ENCODE measurements around the gene KAZALD1.

The KAZALD1 gene

GRCh38 chr10:101031128-101031795, 30.5 kb upstream of the KAZALD1 start, which contains the start of the genes PDZD7 and SFXN3 (continued):
- TF ChIP-seq, protein P1, sequence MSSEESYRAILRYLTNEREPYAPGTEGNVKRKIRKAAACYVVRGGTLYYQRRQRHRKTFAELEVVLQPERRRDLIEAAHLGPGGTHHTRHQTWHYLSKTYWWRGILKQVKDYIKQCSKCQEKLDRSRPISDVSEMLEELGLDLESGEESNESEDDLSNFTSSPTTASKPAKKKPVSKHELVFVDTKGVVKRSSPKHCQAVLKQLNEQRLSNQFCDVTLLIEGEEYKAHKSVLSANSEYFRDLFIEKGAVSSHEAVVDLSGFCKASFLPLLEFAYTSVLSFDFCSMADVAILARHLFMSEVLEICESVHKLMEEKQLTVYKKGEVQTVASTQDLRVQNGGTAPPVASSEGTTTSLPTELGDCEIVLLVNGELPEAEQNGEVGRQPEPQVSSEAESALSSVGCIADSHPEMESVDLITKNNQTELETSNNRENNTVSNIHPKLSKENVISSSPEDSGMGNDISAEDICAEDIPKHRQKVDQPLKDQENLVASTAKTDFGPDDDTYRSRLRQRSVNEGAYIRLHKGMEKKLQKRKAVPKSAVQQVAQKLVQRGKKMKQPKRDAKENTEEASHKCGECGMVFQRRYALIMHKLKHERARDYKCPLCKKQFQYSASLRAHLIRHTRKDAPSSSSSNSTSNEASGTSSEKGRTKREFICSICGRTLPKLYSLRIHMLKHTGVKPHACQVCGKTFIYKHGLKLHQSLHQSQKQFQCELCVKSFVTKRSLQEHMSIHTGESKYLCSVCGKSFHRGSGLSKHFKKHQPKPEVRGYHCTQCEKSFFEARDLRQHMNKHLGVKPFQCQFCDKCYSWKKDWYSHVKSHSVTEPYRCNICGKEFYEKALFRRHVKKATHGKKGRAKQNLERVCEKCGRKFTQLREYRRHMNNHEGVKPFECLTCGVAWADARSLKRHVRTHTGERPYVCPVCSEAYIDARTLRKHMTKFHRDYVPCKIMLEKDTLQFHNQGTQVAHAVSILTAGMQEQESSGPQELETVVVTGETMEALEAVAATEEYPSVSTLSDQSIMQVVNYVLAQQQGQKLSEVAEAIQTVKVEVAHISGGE (tag by site-specific recombination; conservative IDR thresholded peaks at IDR 0.05; ENCODE audit: low read depth), result no peak
- TF ChIP-seq ZFHX2 (tag by site-specific recombination; conservative IDR thresholded peaks at IDR 0.05), result peak; percentile 89
- no peak for TF ChIP-seq ZNF169 (tag by site-specific recombination; IDR thresholded peaks at IDR 0.05)
- TF ChIP-seq HOXC10 (CRISPR knock-in tag; IDR thresholded peaks at IDR 0.05), result no peak
- TF ChIP-seq KLF16 (tag by site-specific recombination; IDR thresholded peaks at IDR 0.05), result no peak
- no peak for TF ChIP-seq ZNF10 (tag by site-specific recombination; IDR thresholded peaks at IDR 0.05)
- TF ChIP-seq ZNF341 (tag by site-specific recombination; IDR thresholded peaks at IDR 0.05; ENCODE audit: low read depth), result peak; percentile 98
- no peak for TF ChIP-seq ZNF19 (tag by site-specific recombination; IDR thresholded peaks at IDR 0.05; ENCODE audit: low read depth)
- no peak for TF ChIP-seq ZNF174 (tag by site-specific recombination; IDR thresholded peaks at IDR 0.05)
- TF ChIP-seq ZNF626 (tag by site-specific recombination; IDR thresholded peaks at IDR 0.05), result no peak
- no peak for TF ChIP-seq HOXD13 (CRISPR knock-in tag; IDR thresholded peaks at IDR 0.05; ENCODE audit: borderline replicate concordance)
- no peak for TF ChIP-seq ZNF132 (tag by site-specific recombination; IDR thresholded peaks at IDR 0.05; ENCODE audit: borderline replicate concordance)
- no peak for TF ChIP-seq ZNF785 (tag by site-specific recombination; IDR thresholded peaks at IDR 0.05)
- no peak for TF ChIP-seq ZNF157 (tag by site-specific recombination; IDR thresholded peaks at IDR 0.05)
- no peak for TF ChIP-seq ZNF704 (tag by site-specific recombination; IDR thresholded peaks at IDR 0.05)
- peak; percentile 10; the same call in 1 of the 2 replicates for TF ChIP-seq ZNF777 (tag by site-specific recombination; IDR thresholded peaks at IDR 0.05; ENCODE audit: borderline replicate concordance)
- no peak for TF ChIP-seq ZNF211 (tag by site-specific recombination; IDR thresholded peaks at IDR 0.05; ENCODE audit: low read depth)
- no peak for TF ChIP-seq ZNF518A (tag by site-specific recombination; conservative IDR thresholded peaks at IDR 0.05; ENCODE audit: low read depth)
- TF ChIP-seq, protein P2, sequence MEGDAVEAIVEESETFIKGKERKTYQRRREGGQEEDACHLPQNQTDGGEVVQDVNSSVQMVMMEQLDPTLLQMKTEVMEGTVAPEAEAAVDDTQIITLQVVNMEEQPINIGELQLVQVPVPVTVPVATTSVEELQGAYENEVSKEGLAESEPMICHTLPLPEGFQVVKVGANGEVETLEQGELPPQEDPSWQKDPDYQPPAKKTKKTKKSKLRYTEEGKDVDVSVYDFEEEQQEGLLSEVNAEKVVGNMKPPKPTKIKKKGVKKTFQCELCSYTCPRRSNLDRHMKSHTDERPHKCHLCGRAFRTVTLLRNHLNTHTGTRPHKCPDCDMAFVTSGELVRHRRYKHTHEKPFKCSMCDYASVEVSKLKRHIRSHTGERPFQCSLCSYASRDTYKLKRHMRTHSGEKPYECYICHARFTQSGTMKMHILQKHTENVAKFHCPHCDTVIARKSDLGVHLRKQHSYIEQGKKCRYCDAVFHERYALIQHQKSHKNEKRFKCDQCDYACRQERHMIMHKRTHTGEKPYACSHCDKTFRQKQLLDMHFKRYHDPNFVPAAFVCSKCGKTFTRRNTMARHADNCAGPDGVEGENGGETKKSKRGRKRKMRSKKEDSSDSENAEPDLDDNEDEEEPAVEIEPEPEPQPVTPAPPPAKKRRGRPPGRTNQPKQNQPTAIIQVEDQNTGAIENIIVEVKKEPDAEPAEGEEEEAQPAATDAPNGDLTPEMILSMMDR (tag by site-specific recombination; IDR thresholded peaks at IDR 0.05), result no peak
- TF ChIP-seq, protein P3, sequence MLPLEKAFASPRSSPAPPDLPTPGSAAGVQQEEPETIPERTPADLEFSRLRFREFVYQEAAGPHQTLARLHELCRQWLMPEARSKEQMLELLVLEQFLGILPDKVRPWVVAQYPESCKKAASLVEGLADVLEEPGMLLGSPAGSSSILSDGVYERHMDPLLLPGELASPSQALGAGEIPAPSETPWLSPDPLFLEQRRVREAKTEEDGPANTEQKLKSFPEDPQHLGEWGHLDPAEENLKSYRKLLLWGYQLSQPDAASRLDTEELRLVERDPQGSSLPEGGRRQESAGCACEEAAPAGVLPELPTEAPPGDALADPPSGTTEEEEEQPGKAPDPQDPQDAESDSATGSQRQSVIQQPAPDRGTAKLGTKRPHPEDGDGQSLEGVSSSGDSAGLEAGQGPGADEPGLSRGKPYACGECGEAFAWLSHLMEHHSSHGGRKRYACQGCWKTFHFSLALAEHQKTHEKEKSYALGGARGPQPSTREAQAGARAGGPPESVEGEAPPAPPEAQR (tag by site-specific recombination; IDR thresholded peaks at IDR 0.05), result no peak
- TF ChIP-seq SETDB1 (IDR thresholded peaks at IDR 0.05; ENCODE audit: insufficient read length, low read length), result no peak
- TF ChIP-seq OSR2 (tag by site-specific recombination; IDR thresholded peaks at IDR 0.05), result peak; percentile 57
- TF ChIP-seq ZNF530 (tag by site-specific recombination; IDR thresholded peaks at IDR 0.05; ENCODE audit: low read depth), result no peak
- no peak for TF ChIP-seq ZEB2 (tag by site-specific recombination; IDR thresholded peaks at IDR 0.05)
- TF ChIP-seq ZNF654 (tag by site-specific recombination; IDR thresholded peaks at IDR 0.05; ENCODE audit: low read depth), result no peak
- TF ChIP-seq ZBTB48 (tag by site-specific recombination; IDR thresholded peaks at IDR 0.05), result peak; percentile 77

Measured in HEK293 (cell line).